GM08714 (cell line): Measurements from ENCODE around the gene PDE4C.

Source experiments
- H3K4me3 ChIP-seq: fragments of 200-500 bp; sonication (Bioruptor generic); 2 replicates; pipeline ENCODE4 v1.5.1; 2014; ENCODE audit warnings: mild to moderate bottlenecking, low read length, inconsistent platforms
- ZNF274 ChIP-seq: IDR thresholded peaks from 2 replicates; pipeline ENCODE4 v1.6.1; 2012; ENCODE audit warnings: mild to moderate bottlenecking, low read depth, low read length

PDE4C gene

GRCh38 chr19:18225702-18226468 lies at the start of gene PDE4C:
Gene PDE4C (minus strand): TSS chr19:18226438. CDS start chr19:18226415, 23 bp downstream.
- no peak within 1 kb of the TSS for H3K4me3 ChIP-seq
- no peak for TF ChIP-seq ZNF274

GRCh38 chr19:18274781-18275356 lies 48.6 kb upstream of the PDE4C start:
- no peak for TF ChIP-seq ZNF274
- H3K4me3 ChIP-seq, result no peak overlapping the region

GRCh38 chr19:18274219-18274780 lies 48.1 kb upstream of the PDE4C start, which contains the start of gene IQCN:
Gene IQCN (minus strand): TSS chr19:18274452. CDS start chr19:18269478, 4,974 bp downstream.
- H3K4me3 ChIP-seq, result no peak within 1 kb of the TSS
- no peak for TF ChIP-seq ZNF274

GRCh38 chr19:18273561-18274218 lies 47.5 kb upstream of the PDE4C start:
- no peak for TF ChIP-seq ZNF274
- no peak overlapping the region for H3K4me3 ChIP-seq

GRCh38 chr19:18271433-18271841 lies 45.2 kb upstream of the PDE4C start:
- no peak overlapping the region for H3K4me3 ChIP-seq
- TF ChIP-seq ZNF274, result no peak

GRCh38 chr19:18270326-18270725 lies 44.1 kb upstream of the PDE4C start:
- TF ChIP-seq ZNF274, result no peak
- H3K4me3 ChIP-seq, result no peak overlapping the region

- TF ChIP-seq ZNF274, result no peak
- no peak overlapping the region for H3K4me3 ChIP-seq
Measured at GRCh38 chr19:18269070-18269723, 43.0 kb upstream of the PDE4C start.

- no peak for TF ChIP-seq ZNF274
- no peak overlapping the region for H3K4me3 ChIP-seq
Measured at GRCh38 chr19:18266771-18267686, 40.8 kb upstream of the PDE4C start.

- no peak overlapping the region for H3K4me3 ChIP-seq
- TF ChIP-seq ZNF274, result no peak
Measured at GRCh38 chr19:18265582-18265981, 39.3 kb upstream of the PDE4C start.

- no peak overlapping the region for H3K4me3 ChIP-seq
- no peak for TF ChIP-seq ZNF274
Measured at GRCh38 chr19:18264971-18265540, 38.8 kb upstream of the PDE4C start.

GRCh38 chr19:18264137-18264854 lies 38.1 kb upstream of the PDE4C start:
- no peak overlapping the region for H3K4me3 ChIP-seq
- no peak for TF ChIP-seq ZNF274
